HCT116 (cell line): ENCODE measurements around the gene RNF227. TPM values are rescaled to one million over a fixed set of nuclear protein-coding genes. Genes with fewer than 3 reads are reported as not detected.

ENCODE experiments used
- ATAC-seq: fragments of 200-7000 bp; cut with Tn5 transposase; 2 replicates; pipeline ENCODE4 v1.9.1; 2020; ENCODE audit warnings: mild to moderate bottlenecking, moderate library complexity
- BruUV-seq: library from RNA; stranded (reverse); fragments of 400-500 nt; replicated peaks from 2 replicates; lab custom pipeline; 2021; lab: Mats Ljungman, UMichigan
- CTCF ChIA-PET: fragments of 300-600 bp; sonication (Branson Sonifier 250); formaldehyde crosslinking; loops from one replicate; lab custom pipeline; 2021; ENCODE audit warnings: antibody characterized with exemption; lab: Charles Lee
- POLR2A ChIA-PET: fragments of 300-600, 350-600 bp; sonication (Branson Sonifier 250); formaldehyde crosslinking; loops from one replicate; lab custom pipeline; 2021; ENCODE audit warnings: antibody characterized with exemption; lab: Charles Lee
- RAD21 ChIA-PET, 2 experiments: fragments of 300-600 bp; sonication (Branson Sonifier 250); formaldehyde crosslinking; loops; one replicate each; lab custom pipeline; 2023; ENCODE audit warnings: low total read pairs in 2 of 2; ENCODE audit not compliant: uncharacterized antibody in 2 of 2, unreplicated experiment in 2 of 2, low non-redundant PET in 1 of 2; lab: Charles Lee
- DNase-seq: peaks from one replicate; pipeline ENCODE4 v3.0.0-alpha.2; 2010; ENCODE audit warnings: low read depth, low spot score
- H2AFZ ChIP-seq: fragments of 200-600 bp; shearing (Covaris generic), sonication (generic); 2 replicates; pipeline ENCODE4 v1.6.1; 2017; ENCODE audit warnings: low read depth, mixed run types, mixed read lengths, antibody characterized with exemption, low read length; ENCODE audit not compliant: poor library complexity, severe bottlenecking
- H3K27ac ChIP-seq: 2 replicates; pipeline ENCODE4 v1.5.1; 2012; ENCODE audit warnings: low read depth, low read length
- H3K27me3 ChIP-seq: fragments of 200-600 bp; sonication (generic); 2 replicates; pipeline ENCODE4 v1.6.1; 2016; ENCODE audit warnings: mixed run types, low read length, mixed read lengths; ENCODE audit not compliant: insufficient read depth
- H3K36me3 ChIP-seq, 2 experiments: fragments of 200-500 bp in 1 of 2; fragments of 200-600 bp in 1 of 2; sonication (Bioruptor generic) in 1 of 2; sonication (generic) in 1 of 2; 2 replicates each; pipeline versions ENCODE4 v1.5.1 to v1.6.1; 2014 to 2016; ENCODE audit warnings: low read length in 2 of 2, inconsistent platforms in 1 of 2, mixed read lengths in 1 of 2, mixed run types in 1 of 2; ENCODE audit not compliant: insufficient read depth in 2 of 2, control insufficient read depth in 1 of 2
- H3K4me1 ChIP-seq, 2 experiments: fragments of 200-600 bp in 1 of 2; sonication (generic) in 1 of 2; 2 replicates each; pipeline versions ENCODE4 v1.5.1 to v1.6.1; 2012 to 2017; ENCODE audit warnings: low read length in 2 of 2, inconsistent platforms in 1 of 2, mild to moderate bottlenecking in 1 of 2, mixed read lengths in 1 of 2, mixed run types in 1 of 2, moderate library complexity in 1 of 2; ENCODE audit not compliant: insufficient read depth in 2 of 2, control insufficient read depth in 1 of 2
- H3K4me2 ChIP-seq: fragments of 200-600 bp; sonication (generic); 2 replicates; pipeline ENCODE4 v1.6.1; 2017; ENCODE audit warnings: mixed run types, low read length, mixed read lengths
- H3K4me3 ChIP-seq, 2 experiments: fragments of 200-600 bp in 1 of 2; sonication (generic) in 1 of 2; replicated peaks in 1 of 2; 2 replicates each; pipeline ENCODE4 v1.5.1; 2011 to 2016; ENCODE audit warnings: low read length in 2 of 2, control low read depth in 1 of 2, low read depth in 1 of 2, mild to moderate bottlenecking in 1 of 2, mixed read lengths in 1 of 2, mixed run types in 1 of 2
- H3K79me2 ChIP-seq: fragments of 200-600 bp; sonication (generic); 2 replicates; pipeline ENCODE4 v1.6.1; 2017; ENCODE audit warnings: mild to moderate bottlenecking, mixed run types, low read length, moderate library complexity, mixed read lengths; ENCODE audit not compliant: insufficient read depth
- H3K9ac ChIP-seq: fragments of 200-600 bp; sonication (generic); 2 replicates; pipeline ENCODE4 v1.6.1; 2016; ENCODE audit warnings: low read length, mixed read lengths
- H3K9me2 ChIP-seq: fragments of 200-600 bp; sonication (generic), shearing (Covaris generic); 2 replicates; pipeline ENCODE4 v1.6.1; 2017; ENCODE audit warnings: mixed run types, mild to moderate bottlenecking, moderate library complexity; ENCODE audit not compliant: insufficient read depth
- H3K9me3 ChIP-seq, 2 experiments: fragments of 200-500 bp in 1 of 2; fragments of 200-600 bp in 1 of 2; sonication (Bioruptor generic) in 1 of 2; sonication (generic) in 1 of 2; 2 replicates each; pipeline ENCODE4 v1.6.1; 2014 to 2017; ENCODE audit warnings: low read length in 2 of 2, mixed read lengths in 2 of 2, inconsistent platforms in 1 of 2, low read depth in 1 of 2, mild to moderate bottlenecking in 1 of 2, mixed run types in 1 of 2, moderate library complexity in 1 of 2; ENCODE audit not compliant: control insufficient read depth in 1 of 2, insufficient read depth in 1 of 2
- H4K20me1 ChIP-seq: fragments of 200-600 bp; sonication (generic), shearing (Covaris generic); 2 replicates; pipeline ENCODE4 v1.6.1; 2017; ENCODE audit warnings: mixed run types, mild to moderate bottlenecking, moderate library complexity; ENCODE audit not compliant: insufficient read depth
- CBX3 ChIP-seq: IDR thresholded peaks from 2 replicates; pipeline ENCODE4 v1.6.1; 2012; ENCODE audit warnings: low read depth
- CEBPB ChIP-seq: IDR thresholded peaks from 2 replicates; pipeline ENCODE4 v1.6.1; 2012; ENCODE audit warnings: low read depth
- CTCF ChIP-seq, 3 experiments: fragments of 200-600 bp in 1 of 3; sonication (generic) in 1 of 3; IDR thresholded peaks in 2 of 3; conservative IDR thresholded peaks in 1 of 3; 2 replicates each; pipeline ENCODE4 v1.5.1; 2012 to 2017; ENCODE audit warnings: low read depth in 2 of 3, low read length in 2 of 3, antibody characterized with exemption in 1 of 3, borderline replicate concordance in 1 of 3, control low read depth in 1 of 3, mild to moderate bottlenecking in 1 of 3, mixed read lengths in 1 of 3, mixed run types in 1 of 3, moderate library complexity in 1 of 3; ENCODE audit not compliant: insufficient read depth in 1 of 3
- EGR1 ChIP-seq: IDR thresholded peaks from 2 replicates; pipeline ENCODE4 v1.6.1; 2012; ENCODE audit warnings: low read depth
- ELF1 ChIP-seq: IDR thresholded peaks from 2 replicates; pipeline ENCODE4 v1.6.1; 2012; ENCODE audit warnings: low read depth, borderline replicate concordance
- FOSL1 ChIP-seq: IDR thresholded peaks from 2 replicates; pipeline ENCODE4 v1.6.1; 2012; ENCODE audit warnings: low read depth
- POLR2A ChIP-seq: IDR thresholded peaks from 2 replicates; pipeline ENCODE4 v1.7.0; 2011; ENCODE audit warnings: borderline replicate concordance; ENCODE audit not compliant: insufficient read depth, insufficient read length; ENCODE audit errors: extremely low read depth
- RAD21 ChIP-seq: IDR thresholded peaks from 2 replicates; pipeline ENCODE4 v1.6.1; 2012; ENCODE audit warnings: low read depth, mild to moderate bottlenecking
- SIN3A ChIP-seq: IDR thresholded peaks from 2 replicates; pipeline ENCODE4 v1.6.1; 2012; ENCODE audit warnings: low read depth
- SP1 ChIP-seq: IDR thresholded peaks from 2 replicates; pipeline ENCODE4 v1.6.1; 2012; ENCODE audit warnings: low read depth
- SRF ChIP-seq: IDR thresholded peaks from 2 replicates; pipeline ENCODE4 v1.6.1; 2012; ENCODE audit warnings: low read depth
- TCF7L2 ChIP-seq: IDR thresholded peaks from 2 replicates; pipeline ENCODE4 v1.7.0; 2011; ENCODE audit warnings: borderline replicate concordance, inconsistent platforms; ENCODE audit not compliant: insufficient read depth, insufficient read length; ENCODE audit errors: extremely low read depth
- YY1 ChIP-seq: IDR thresholded peaks from 2 replicates; pipeline ENCODE4 v1.6.1; 2011; ENCODE audit warnings: low read length, low read depth, moderate library complexity, mild to moderate bottlenecking; ENCODE audit not compliant: insufficient replicate concordance; ENCODE audit errors: extremely low read depth
- ZFX ChIP-seq: fragments of 450-650 bp; IDR thresholded peaks from 2 replicates; pipeline ENCODE4 v1.6.1; 2017
- intact Hi-C: fragments of 100-400 bp; cut with micrococcal nuclease; formaldehyde crosslinking; loops from 2 replicates; pipeline ENCODE4 v1.10.0; 2022
- total RNA-seq: library from RNA; stranded (reverse); gene quantifications from one replicate; pipeline ENCODE4 v1.2.1, GENCODE V29; 2021; ENCODE audit not compliant: unreplicated experiment
- TF ChIP-seq, protein P1 (sequence below): IDR thresholded peaks from 2 replicates; pipeline ENCODE4 v1.6.1; 2012
- TF ChIP-seq, protein P2 (sequence below): IDR thresholded peaks from 2 replicates; pipeline ENCODE4 v1.6.1; 2012; ENCODE audit warnings: low read depth

RNF227 gene
- total RNA-seq, 1 experiment from 2014 or later, result 0.74 TPM

GRCh38 chr17:7929158-7930023, 13.3 kb upstream of the RNF227 start, which contains the start of gene KCNAB3 (continued):
- TF ChIP-seq, protein P1, sequence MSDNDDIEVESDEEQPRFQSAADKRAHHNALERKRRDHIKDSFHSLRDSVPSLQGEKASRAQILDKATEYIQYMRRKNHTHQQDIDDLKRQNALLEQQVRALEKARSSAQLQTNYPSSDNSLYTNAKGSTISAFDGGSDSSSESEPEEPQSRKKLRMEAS, result no peak
- no peak for TF ChIP-seq YY1
- TF ChIP-seq SRF, result no peak
- TF ChIP-seq, all 23 proteins: peak for 0

DNA sequence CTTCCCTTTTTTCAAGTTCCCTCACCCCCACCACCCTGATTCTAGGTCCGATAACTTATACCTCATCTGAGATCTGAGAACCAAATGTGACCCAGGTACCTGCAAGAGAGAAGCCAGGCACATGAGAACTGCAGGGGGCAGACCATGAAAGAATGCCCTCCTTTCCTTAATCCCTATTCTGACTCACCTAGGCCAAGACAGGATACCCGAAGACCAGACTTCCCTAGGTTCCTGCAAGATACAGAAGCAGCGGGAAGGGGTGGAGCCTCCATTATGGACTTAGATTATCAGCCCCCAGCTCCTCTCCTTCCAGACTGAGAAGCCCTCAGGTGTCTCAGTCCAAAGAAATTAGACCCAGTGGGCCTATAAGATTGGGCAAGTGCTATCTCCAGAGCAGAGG, 11.5 kb upstream of the RNF227 start:
- no TSS peak for BruUV-seq
- no peak overlapping the region for H2AFZ ChIP-seq
- POLR2A ChIA-PET, result no interaction called here
- intact Hi-C loops, result no loop called here
- CTCF ChIA-PET, result no interaction called here
- ATAC-seq, result no peak
- no peaks in the 10 kb centered on the region; a peak in 1 of 4 replicates for H3K36me3 ChIP-seq
- no peaks in the 10 kb centered on the region for H4K20me1 ChIP-seq
- no peaks in the 10 kb centered on the region for H3K27me3 ChIP-seq
- RAD21 ChIA-PET, result no interaction called here
- H3K9ac ChIP-seq, result no peak overlapping the region
- peaks cover 15% of the 10 kb centered on the region; the same call in 1 of the 2 replicates for H3K79me2 ChIP-seq
- H3K9me3 ChIP-seq, result no peaks in the 10 kb centered on the region
- no peak overlapping the region for H3K4me2 ChIP-seq
- no peak for DNase-seq
- no peaks in the 10 kb centered on the region for H3K9me2 ChIP-seq
- H3K4me3 ChIP-seq, result no peak overlapping the region
- H3K27ac ChIP-seq, result no peak overlapping the region
- H3K4me1 ChIP-seq, result peaks cover 4 to 13% of the 10 kb centered on the region in 2 experiments; a peak in 3 of 4 replicates
- no peak for TF ChIP-seq CTCF (IDR thresholded peaks at IDR 0.05 in 2 of 3, conservative IDR thresholded peaks at IDR 0.05 in 1 of 3; ENCODE audit: borderline replicate concordance in 1 of 3, insufficient read depth in 1 of 3, low read depth in 2 of 3, low read length in 2 of 3)
- no peak for TF ChIP-seq ZFX
- no peak for TF ChIP-seq SP1
- no peak for TF ChIP-seq CBX3
- TF ChIP-seq, protein P1, result no peak
- TF ChIP-seq TCF7L2, result no peak
- TF ChIP-seq, protein P2, sequence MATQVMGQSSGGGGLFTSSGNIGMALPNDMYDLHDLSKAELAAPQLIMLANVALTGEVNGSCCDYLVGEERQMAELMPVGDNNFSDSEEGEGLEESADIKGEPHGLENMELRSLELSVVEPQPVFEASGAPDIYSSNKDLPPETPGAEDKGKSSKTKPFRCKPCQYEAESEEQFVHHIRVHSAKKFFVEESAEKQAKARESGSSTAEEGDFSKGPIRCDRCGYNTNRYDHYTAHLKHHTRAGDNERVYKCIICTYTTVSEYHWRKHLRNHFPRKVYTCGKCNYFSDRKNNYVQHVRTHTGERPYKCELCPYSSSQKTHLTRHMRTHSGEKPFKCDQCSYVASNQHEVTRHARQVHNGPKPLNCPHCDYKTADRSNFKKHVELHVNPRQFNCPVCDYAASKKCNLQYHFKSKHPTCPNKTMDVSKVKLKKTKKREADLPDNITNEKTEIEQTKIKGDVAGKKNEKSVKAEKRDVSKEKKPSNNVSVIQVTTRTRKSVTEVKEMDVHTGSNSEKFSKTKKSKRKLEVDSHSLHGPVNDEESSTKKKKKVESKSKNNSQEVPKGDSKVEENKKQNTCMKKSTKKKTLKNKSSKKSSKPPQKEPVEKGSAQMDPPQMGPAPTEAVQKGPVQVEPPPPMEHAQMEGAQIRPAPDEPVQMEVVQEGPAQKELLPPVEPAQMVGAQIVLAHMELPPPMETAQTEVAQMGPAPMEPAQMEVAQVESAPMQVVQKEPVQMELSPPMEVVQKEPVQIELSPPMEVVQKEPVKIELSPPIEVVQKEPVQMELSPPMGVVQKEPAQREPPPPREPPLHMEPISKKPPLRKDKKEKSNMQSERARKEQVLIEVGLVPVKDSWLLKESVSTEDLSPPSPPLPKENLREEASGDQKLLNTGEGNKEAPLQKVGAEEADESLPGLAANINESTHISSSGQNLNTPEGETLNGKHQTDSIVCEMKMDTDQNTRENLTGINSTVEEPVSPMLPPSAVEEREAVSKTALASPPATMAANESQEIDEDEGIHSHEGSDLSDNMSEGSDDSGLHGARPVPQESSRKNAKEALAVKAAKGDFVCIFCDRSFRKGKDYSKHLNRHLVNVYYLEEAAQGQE, result no peak
- TF ChIP-seq SIN3A, result no peak
- no peak for TF ChIP-seq FOSL1
- no peak for TF ChIP-seq SRF
- TF ChIP-seq POLR2A, result no peak
- no peak for TF ChIP-seq EGR1
- no peak for TF ChIP-seq ELF1
- no peak for TF ChIP-seq RAD21
- no peak for TF ChIP-seq YY1
- TF ChIP-seq CEBPB, result no peak
